GM18951 (cell line): Measurements from ENCODE around the gene SYNE2.

Experiments
- POLR2A ChIP-seq: IDR thresholded peaks from 4 replicates; pipeline ENCODE4 v1.6.1; 2011; ENCODE audit warnings: mild to moderate bottlenecking; ENCODE audit not compliant: insufficient read length, insufficient read depth; ENCODE audit errors: extremely low read depth
- in situ Hi-C: fragments of 300-500 bp; cut with MboI; formaldehyde crosslinking; loops from one replicate; pipeline ENCODE4 v1.12.0; 2022; ENCODE audit warnings: low sequenced_read_pairs, mixed read lengths, inconsistent platforms; ENCODE audit not compliant: unreplicated experiment

SYNE2 gene

GRCh38 chr14:64232095-64232838, 379.5 kb downstream of the SYNE2 start:
- no peak for TF ChIP-seq POLR2A
- in situ Hi-C loops = no loop called here

DNA sequence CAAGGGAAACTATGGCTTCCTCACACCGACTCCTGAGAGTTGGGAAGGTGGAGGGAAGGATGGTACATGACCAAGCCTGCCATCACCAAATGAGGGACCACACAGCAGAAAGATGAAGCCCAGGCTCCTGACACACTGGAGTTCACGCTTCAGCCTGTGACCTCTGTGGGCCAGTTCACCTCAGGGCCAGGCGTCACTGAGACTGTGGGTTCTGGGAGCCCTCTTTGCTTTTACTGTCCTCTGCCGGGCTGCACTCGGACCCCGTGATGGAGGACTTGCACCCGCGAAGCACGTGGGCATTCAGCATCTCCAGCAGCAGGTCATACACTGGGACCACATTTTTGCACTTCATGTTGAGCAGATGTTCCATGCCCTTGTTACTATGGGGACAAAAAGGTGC, 380.1 kb downstream of the SYNE2 start:
- no peak for TF ChIP-seq POLR2A
- in situ Hi-C loops = no loop called here

- in situ Hi-C loops = no loop called here
- TF ChIP-seq POLR2A = no peak
Observed at GRCh38 chr14:64233531-64234190, 380.9 kb downstream of the SYNE2 start.

DNA sequence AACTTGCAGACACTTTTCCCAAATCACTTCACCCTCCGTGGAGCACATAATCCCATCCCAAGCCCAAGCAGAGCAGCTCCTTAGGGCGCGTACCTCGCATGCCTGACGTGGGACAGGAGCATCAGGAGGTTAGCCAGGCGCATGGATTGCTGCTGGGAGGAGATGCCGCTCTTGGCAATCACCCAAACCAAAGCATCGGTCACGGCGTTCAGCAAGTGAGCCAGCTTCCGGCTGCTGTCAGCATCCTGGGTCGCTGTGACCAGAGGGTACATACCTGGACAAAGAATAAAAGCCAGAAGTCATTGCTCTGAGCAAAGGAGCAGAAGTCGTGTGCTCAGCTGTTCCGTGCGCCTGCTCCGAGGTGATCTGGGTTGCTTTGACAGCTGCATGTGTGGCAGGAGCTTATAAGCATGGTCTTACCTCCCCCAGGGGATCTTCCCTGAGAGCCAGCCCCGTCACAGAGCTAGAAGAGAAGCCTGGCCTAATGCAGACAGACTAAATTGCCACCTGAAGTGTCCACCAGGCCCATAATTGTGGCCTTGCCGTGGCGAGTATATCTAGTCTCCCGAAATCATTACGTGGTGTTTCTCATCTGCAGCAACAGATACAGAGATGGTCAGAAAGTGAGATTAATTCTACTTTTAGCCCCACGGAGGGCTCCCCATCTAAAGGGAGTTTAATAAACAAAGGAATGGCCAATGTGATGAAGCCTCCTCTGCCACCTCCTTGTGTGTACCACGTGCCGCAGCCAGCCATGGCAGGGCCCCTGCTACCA, 382.3 kb downstream of the SYNE2 start:
- in situ Hi-C loops = no loop called here
- TF ChIP-seq POLR2A = no peak

DNA sequence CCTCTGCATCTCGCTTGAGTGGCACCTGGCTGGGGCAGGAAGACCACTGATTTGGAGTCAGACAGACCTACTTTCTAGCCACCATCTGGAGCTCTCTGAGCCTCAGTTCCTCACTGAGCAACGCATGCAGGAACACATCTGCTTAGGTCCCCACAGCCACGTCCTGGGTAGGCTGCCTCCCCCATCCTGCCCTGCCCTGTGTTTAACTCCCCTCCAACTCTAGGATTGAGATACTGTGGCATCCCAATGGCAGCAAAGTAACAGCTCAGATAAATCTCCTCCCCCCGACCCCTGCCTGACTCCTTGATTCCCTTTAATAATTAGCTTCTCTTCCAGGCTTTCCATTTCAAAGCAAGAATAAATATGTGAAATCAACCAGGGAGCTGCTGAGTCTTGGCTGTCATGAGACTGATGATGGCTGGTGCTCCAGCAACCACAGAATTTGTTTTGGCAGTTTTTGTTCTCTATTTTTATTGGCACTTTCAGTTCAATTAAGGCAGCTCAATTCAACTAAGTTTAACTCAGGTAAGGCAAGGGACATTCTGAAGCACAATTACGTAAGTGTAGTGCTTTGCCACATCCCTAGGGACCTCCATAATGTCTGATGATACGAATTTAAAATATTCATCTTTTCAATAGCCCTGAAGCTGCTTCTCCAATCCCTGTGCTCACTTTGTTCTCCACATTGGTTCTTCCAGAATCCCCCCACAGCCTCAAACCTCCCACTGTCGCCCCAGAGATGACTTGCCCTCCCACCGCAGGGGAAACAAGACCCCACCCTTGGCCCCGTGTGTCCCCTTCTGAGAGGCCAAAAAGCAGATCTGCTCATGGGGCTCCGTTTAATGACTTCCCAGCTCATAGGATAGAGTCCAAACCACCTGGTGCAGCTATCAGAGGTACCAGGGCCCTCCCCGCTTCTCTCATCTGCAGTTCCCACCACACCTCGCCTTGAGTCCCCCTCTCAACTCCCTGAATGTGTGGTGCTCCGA, 383.1 kb downstream of the SYNE2 start:
- peak; percentile 52 for TF ChIP-seq POLR2A
- in situ Hi-C loops = no loop called here

DNA sequence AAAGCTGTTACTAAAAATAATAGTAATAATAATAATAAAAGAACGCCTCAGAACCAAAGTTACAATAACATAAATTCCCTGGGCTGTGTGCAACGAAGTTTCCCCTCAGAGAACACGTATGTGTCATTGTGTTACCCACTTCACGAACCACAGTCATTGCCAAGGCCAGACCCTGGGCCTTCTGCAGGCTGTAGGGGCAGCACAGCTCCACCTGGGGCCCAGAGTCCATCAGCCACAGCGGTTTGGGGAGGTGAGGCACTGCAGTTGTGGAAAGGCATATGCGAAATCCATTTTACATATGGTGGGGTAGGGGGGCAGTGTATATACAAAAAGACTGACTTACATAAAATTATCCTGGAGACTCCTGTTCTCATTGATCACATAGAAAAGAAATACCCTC, 385.2 kb downstream of the SYNE2 start:
- in situ Hi-C loops = no loop called here
- TF ChIP-seq POLR2A = no peak

GRCh38 chr14:64238631-64239030, 385.8 kb downstream of the SYNE2 start:
- in situ Hi-C loops = no loop called here
- TF ChIP-seq POLR2A = no peak

GRCh38 chr14:64244279-64244678, 391.5 kb downstream of the SYNE2 start:
- in situ Hi-C loops = no loop called here

DNA sequence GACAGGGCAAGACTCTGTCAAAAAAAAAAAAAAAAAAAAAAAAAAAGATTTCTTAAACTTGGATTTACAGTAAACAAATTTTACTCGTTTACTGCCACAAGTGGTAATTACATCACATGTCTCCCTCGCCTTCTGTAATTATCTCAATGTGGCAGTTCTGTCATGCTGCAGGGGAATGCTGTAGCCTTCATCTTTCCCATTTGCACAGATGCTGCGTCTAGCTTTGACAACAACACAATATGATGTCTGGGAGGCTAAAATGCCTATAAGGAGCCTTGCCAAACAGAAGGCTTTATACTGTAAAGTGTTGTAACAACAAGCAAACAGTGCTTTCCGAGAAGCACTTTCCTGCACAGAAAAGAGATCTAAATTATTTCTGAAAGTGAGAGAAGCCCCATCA, 392.7 kb downstream of the SYNE2 start:
- in situ Hi-C loops = no loop called here
- TF ChIP-seq POLR2A = no peak

More at GRCh38 chr14:64244279-64244678, 391.5 kb downstream of the SYNE2 start:
- no peak for TF ChIP-seq POLR2A

GRCh38 chr14:64246688-64247087, 393.9 kb downstream of the SYNE2 start:
- in situ Hi-C loops = no loop called here
- no peak for TF ChIP-seq POLR2A

DNA sequence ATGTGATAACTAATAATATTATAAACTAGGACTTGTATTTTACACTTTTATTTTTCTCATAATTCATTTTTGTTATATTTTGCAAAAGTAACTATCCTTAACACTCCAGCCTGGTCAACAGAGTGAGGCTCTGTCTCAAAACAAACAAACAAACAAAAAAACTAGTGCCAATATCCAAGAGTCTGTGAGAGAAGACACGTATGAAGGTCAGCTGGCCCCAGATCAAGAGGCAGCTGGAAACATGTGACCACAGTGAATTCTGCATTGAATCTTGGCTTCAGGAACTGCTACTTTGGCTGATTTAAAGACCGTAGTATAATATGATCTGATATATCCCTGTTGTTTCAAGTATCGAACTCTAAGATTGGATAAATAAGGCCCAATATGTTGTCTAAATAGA, 394.4 kb downstream of the SYNE2 start:
- no peak for TF ChIP-seq POLR2A
- in situ Hi-C loops = no loop called here

- TF ChIP-seq POLR2A = no peak
- in situ Hi-C loops = no loop called here
Observed at GRCh38 chr14:64248689-64249088, 395.9 kb downstream of the SYNE2 start.

GRCh38 chr14:64249363-64249762, 396.6 kb downstream of the SYNE2 start:
- in situ Hi-C loops = no loop called here
- no peak for TF ChIP-seq POLR2A

GRCh38 chr14:64253672-64254071, 400.9 kb downstream of the SYNE2 start:
- in situ Hi-C loops = no loop called here
- TF ChIP-seq POLR2A = no peak
